HEK293T (cell line): ENCODE data around the gene TBL1X.

Experiments used
- ARNT ChIP-seq: fragments of 450-650 bp; IDR thresholded peaks from 2 replicates; pipeline ENCODE4 v1.6.1; 2017; ENCODE audit warnings: mild to moderate bottlenecking
- ELF4 ChIP-seq: fragments of 450-650 bp; IDR thresholded peaks from 2 replicates; pipeline ENCODE4 v1.6.1; 2017; ENCODE audit warnings: antibody characterized with exemption
- SP1 ChIP-seq: fragments of 450-650 bp; IDR thresholded peaks from 2 replicates; pipeline ENCODE4 v1.6.1; 2017

GRCh38 chrX:9488586-9488985, 23.7 kb downstream of the TBL1X start:
- no peak for TF ChIP-seq SP1
- TF ChIP-seq ELF4: no peak
- TF ChIP-seq ARNT: no peak
